ENCODE data around the gene FRMD4A. TPM values are rescaled to one million over a fixed set of nuclear protein-coding genes. Genes with fewer than 3 reads are reported as not detected.

Gene FRMD4A
- total RNA-seq, 1 experiment from 2014 or later: 19.6 TPM

GRCh38 chr10:14369906-14370305 is 39.2 kb upstream of the FRMD4A start:
- no peaks in the 10 kb centered on the region for H3K27me3 ChIP-seq (ENCODE audit: insufficient read depth, low read length)
- Mint-ChIP-seq H3K4me1 (peaks cover 0 to 6% of the 10 kb centered on the region in 2 experiments; a peak in 3 of 4 replicates), H3K9me3 (peaks cover 0 to 5% of the 10 kb centered on the region in 2 experiments; a peak in 1 of 5 replicates), H3K4me3 (no peak overlapping the region), H3K36me3 (ENCODE audit: insufficient read depth in 1 of 3, low read depth in 3 of 3) (no peaks in the 10 kb centered on the region), H3K27me3 (ENCODE audit: low read depth) (no peaks in the 10 kb centered on the region), H3K27ac (no peak overlapping the region)
- H3K27ac ChIP-seq (ENCODE audit: insufficient read length, low read depth, low read length): no peak overlapping the region
- no peaks in the 10 kb centered on the region for H3K23me2 ChIP-seq (ENCODE audit: insufficient read length, low read depth, low read length, poor library complexity, severe bottlenecking)
- H3K4ac ChIP-seq (ENCODE audit: low read depth, low read length): no peak overlapping the region
- H3K18ac ChIP-seq (ENCODE audit: insufficient read length, low read depth, low read length): no peak overlapping the region
- H2AFZ ChIP-seq (ENCODE audit: low read length): no peak overlapping the region
- no peak overlapping the region for H4K5ac ChIP-seq (ENCODE audit: insufficient read length, low read depth, low read length)
- no peak overlapping the region for H3K4me2 ChIP-seq (ENCODE audit: insufficient read depth, insufficient read length, low read length)
- no peak overlapping the region for H2BK120ac ChIP-seq (ENCODE audit: low read depth, low read length, poor library complexity, severe bottlenecking)
- H4K91ac ChIP-seq (ENCODE audit: insufficient read length, low read depth, low read length): no peak overlapping the region
- no peak for TF ChIP-seq CTCF (conservative IDR thresholded peaks at IDR 0.05)
- H3K4me1 ChIP-seq (ENCODE audit: insufficient read depth, low read length): no peaks in the 10 kb centered on the region
- H2BK5ac ChIP-seq (ENCODE audit: insufficient read length, low read length): no peak overlapping the region
- DNase-seq: no peak
- H3K9ac ChIP-seq (ENCODE audit: extremely low read depth, insufficient read length, low read length): no peak overlapping the region
- H2BK12ac ChIP-seq (ENCODE audit: insufficient read length, low read depth, low read length): no peak overlapping the region
- no peaks in the 10 kb centered on the region for H4K20me1 ChIP-seq (ENCODE audit: control insufficient read depth, insufficient read depth, insufficient read length)
- no peak overlapping the region for H3T11ph ChIP-seq (ENCODE audit: low read length)
- H2AK5ac ChIP-seq (ENCODE audit: insufficient read length, low read length): no peak overlapping the region
- no peaks in the 10 kb centered on the region for H3K79me2 ChIP-seq (ENCODE audit: insufficient read depth, low read length)
- H3K14ac ChIP-seq (ENCODE audit: insufficient read depth, low read length): no peak overlapping the region
- H3K79me1 ChIP-seq (ENCODE audit: insufficient read depth, low read depth, low read length, poor library complexity, severe bottlenecking): no peaks in the 10 kb centered on the region
- no peak overlapping the region for H4K8ac ChIP-seq (replicated peaks; ENCODE audit: insufficient read length, low read depth, low read length)
- H2BK15ac ChIP-seq (ENCODE audit: low read depth, low read length): no peak overlapping the region
- no peak overlapping the region for H3K56ac ChIP-seq (ENCODE audit: insufficient read length, low read depth, low read length)
- no peak overlapping the region for H3K23ac ChIP-seq (ENCODE audit: insufficient read length, low read depth, low read length)
- H3K9me3 ChIP-seq (ENCODE audit: control insufficient read depth, low read depth, low read length): no peaks in the 10 kb centered on the region
- H2BK20ac ChIP-seq (ENCODE audit: low read depth, low read length, poor library complexity, severe bottlenecking): no peak overlapping the region

Measured in H9 (cell line).